Measurements from ENCODE around the gene PCDH9.

DNA sequence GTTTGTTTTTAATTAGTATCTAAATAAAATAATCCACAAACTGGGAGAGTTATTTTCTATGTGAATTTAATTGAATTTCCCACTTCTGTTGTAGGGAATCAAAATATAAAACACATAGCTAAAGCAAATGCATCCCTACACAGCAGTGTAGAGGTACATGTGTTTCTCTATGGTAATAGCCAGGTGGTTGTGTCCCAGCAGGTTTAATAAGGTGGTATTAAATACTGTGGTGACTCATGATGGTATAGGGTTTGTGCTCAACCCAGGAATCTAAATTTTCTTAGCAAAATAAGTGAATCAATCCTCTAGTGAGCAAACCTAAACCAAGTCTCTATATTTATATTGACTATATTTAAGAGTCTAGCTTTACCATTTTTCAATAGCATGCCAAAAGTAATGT lies 30.0 kb downstream of the PCDH9 start:
- TF ChIP-seq, protein P1, sequence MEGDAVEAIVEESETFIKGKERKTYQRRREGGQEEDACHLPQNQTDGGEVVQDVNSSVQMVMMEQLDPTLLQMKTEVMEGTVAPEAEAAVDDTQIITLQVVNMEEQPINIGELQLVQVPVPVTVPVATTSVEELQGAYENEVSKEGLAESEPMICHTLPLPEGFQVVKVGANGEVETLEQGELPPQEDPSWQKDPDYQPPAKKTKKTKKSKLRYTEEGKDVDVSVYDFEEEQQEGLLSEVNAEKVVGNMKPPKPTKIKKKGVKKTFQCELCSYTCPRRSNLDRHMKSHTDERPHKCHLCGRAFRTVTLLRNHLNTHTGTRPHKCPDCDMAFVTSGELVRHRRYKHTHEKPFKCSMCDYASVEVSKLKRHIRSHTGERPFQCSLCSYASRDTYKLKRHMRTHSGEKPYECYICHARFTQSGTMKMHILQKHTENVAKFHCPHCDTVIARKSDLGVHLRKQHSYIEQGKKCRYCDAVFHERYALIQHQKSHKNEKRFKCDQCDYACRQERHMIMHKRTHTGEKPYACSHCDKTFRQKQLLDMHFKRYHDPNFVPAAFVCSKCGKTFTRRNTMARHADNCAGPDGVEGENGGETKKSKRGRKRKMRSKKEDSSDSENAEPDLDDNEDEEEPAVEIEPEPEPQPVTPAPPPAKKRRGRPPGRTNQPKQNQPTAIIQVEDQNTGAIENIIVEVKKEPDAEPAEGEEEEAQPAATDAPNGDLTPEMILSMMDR (IDR thresholded peaks at IDR 0.05; ENCODE audit: insufficient read depth, low read length): no peak
- no peak for TF ChIP-seq POLR2AphosphoS5 (IDR thresholded peaks at IDR 0.05; ENCODE audit: low read depth)
- TF ChIP-seq SPI1 (IDR thresholded peaks at IDR 0.05; ENCODE audit: borderline replicate concordance, low read depth): no peak
- no peak for TF ChIP-seq GABPA (IDR thresholded peaks at IDR 0.05; ENCODE audit: low read depth)
- TF ChIP-seq, protein P2, sequence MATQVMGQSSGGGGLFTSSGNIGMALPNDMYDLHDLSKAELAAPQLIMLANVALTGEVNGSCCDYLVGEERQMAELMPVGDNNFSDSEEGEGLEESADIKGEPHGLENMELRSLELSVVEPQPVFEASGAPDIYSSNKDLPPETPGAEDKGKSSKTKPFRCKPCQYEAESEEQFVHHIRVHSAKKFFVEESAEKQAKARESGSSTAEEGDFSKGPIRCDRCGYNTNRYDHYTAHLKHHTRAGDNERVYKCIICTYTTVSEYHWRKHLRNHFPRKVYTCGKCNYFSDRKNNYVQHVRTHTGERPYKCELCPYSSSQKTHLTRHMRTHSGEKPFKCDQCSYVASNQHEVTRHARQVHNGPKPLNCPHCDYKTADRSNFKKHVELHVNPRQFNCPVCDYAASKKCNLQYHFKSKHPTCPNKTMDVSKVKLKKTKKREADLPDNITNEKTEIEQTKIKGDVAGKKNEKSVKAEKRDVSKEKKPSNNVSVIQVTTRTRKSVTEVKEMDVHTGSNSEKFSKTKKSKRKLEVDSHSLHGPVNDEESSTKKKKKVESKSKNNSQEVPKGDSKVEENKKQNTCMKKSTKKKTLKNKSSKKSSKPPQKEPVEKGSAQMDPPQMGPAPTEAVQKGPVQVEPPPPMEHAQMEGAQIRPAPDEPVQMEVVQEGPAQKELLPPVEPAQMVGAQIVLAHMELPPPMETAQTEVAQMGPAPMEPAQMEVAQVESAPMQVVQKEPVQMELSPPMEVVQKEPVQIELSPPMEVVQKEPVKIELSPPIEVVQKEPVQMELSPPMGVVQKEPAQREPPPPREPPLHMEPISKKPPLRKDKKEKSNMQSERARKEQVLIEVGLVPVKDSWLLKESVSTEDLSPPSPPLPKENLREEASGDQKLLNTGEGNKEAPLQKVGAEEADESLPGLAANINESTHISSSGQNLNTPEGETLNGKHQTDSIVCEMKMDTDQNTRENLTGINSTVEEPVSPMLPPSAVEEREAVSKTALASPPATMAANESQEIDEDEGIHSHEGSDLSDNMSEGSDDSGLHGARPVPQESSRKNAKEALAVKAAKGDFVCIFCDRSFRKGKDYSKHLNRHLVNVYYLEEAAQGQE (IDR thresholded peaks at IDR 0.05; ENCODE audit: insufficient replicate concordance, low read depth): no peak
